AG04449 (cell line): ENCODE data around the gene NKPD1.

Experiments used
- CTCF ChIA-PET: fragments of 350-600 bp; formaldehyde crosslinking; extraction: SDS; loops from one replicate; lab custom pipeline; 2021; ENCODE audit warnings: antibody characterized with exemption; lab: Yijun Ruan, JAX
- POLR2A ChIA-PET: fragments of 400-600, 350-600 bp; formaldehyde crosslinking; extraction: SDS; loops from one replicate; lab custom pipeline; 2020; ENCODE audit warnings: antibody characterized with exemption, inconsistent platforms; lab: Yijun Ruan, JAX
- DNase-seq: peaks from one replicate; pipeline ENCODE4 v3.0.0-alpha.2; 2010; ENCODE audit warnings: low read depth, low spot score
- H3K4me3 ChIP-seq: 2 replicates; pipeline ENCODE4 v1.5.1; 2011; ENCODE audit warnings: low read depth, mild to moderate bottlenecking, control low read depth, low read length
- CTCF ChIP-seq: IDR thresholded peaks from one replicate; pipeline ENCODE4 v1.5.1; 2011; ENCODE audit warnings: mild to moderate bottlenecking, moderate library complexity, low read length, control low read depth, inconsistent platforms; ENCODE audit not compliant: insufficient read depth; ENCODE audit errors: missing control alignments

The NKPD1 gene

GRCh38 chr19:45160870-45161737 lies at the start of gene NKPD1:
TSS of gene NKPD1 (minus strand) at chr19:45160982. CDS start at chr19:45160150, 832 bp downstream.
- ChIA-PET POLR2A (no interaction called here), CTCF (interaction anchor here (0.9 to 1.2 kb wide), 3 partner anchors 9 to 88 kb away, joined by 3 to 4 read pairs (median 3); no protein-coding TSS in a partner anchor)
- no peak within 1 kb of the TSS for H3K4me3 ChIP-seq
- TF ChIP-seq CTCF = no peak
- no peak for DNase-seq

DNA sequence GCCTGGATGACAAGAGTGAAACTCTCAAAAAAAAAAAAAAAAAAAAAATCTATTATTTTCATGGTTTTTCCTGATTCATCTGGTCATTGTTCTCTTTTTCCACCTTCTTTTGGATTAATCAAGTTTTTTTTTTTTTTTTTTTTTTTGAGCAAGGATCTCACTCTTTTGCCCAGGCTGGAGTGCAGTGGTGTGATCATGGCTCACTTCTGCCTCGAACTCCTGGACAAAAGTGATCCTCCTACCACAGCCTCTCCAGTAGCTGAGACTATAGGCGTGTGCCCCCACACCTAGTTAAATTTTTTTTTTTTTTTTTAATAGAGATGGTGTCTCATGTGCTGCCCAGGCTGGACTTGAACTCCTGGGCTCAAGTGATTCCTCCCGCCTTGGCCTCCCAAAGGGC lies 45.5 kb upstream of the NKPD1 start:
- POLR2A ChIA-PET = no interaction called here
- H3K4me3 ChIP-seq = no peak overlapping the region
- no peak for TF ChIP-seq CTCF
- CTCF ChIA-PET = interaction anchor here (1.2 to 1.7 kb wide), 4 partner anchors 13 to 132 kb away, joined by 3 to 4 read pairs (median 3); no protein-coding TSS in a partner anchor
- DNase-seq = no peak

DNA sequence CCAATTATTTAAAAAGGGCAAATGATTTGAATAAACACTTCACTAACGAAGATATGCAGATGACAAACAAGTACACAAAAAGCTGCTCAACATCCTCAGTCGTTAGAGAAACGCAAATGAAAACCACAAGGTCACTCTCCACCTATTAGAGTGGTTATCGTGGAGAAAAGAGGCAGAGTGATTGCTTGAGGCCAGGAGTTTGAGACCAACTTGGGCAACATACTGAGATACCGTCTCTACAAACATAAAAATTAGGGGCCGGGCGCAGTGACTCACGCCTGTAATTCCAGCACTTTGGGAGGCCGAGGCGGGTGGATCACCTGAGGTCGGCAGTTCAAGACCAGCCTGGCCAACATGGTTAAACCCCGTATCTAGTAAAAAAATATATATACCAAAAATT lies 45.0 kb upstream of the NKPD1 start:
- ChIA-PET POLR2A (no interaction called here), CTCF (interaction anchor here (1.2 to 1.5 kb wide), 3 partner anchors 13 to 133 kb away, joined by 3 read pairs; no protein-coding TSS in a partner anchor)
- no peak overlapping the region for H3K4me3 ChIP-seq
- TF ChIP-seq CTCF = no peak
- DNase-seq = no peak

GRCh38 chr19:45202637-45203036 lies 41.9 kb upstream of the NKPD1 start:
- TF ChIP-seq CTCF = no peak
- ChIA-PET CTCF (interaction anchor here (1.2 kb wide), 1 partner anchor 46 kb away, joined by 3 read pairs; no protein-coding TSS in a partner anchor), POLR2A (no interaction called here)

GRCh38 chr19:45200568-45200967 lies 39.8 kb upstream of the NKPD1 start:
- CTCF ChIA-PET = interaction anchor here (0.7 to 2.9 kb wide), 16 partner anchors 13 to 278 kb away, joined by 3 to 29 read pairs (median 3); no protein-coding TSS in a partner anchor
- DNase-seq = no peak
- TF ChIP-seq CTCF = peak; percentile 32
- POLR2A ChIA-PET = no interaction called here
- no peak overlapping the region for H3K4me3 ChIP-seq

More at GRCh38 chr19:45202637-45203036, 41.9 kb upstream of the NKPD1 start:
- H3K4me3 ChIP-seq = no peak overlapping the region
- DNase-seq = no peak

DNA sequence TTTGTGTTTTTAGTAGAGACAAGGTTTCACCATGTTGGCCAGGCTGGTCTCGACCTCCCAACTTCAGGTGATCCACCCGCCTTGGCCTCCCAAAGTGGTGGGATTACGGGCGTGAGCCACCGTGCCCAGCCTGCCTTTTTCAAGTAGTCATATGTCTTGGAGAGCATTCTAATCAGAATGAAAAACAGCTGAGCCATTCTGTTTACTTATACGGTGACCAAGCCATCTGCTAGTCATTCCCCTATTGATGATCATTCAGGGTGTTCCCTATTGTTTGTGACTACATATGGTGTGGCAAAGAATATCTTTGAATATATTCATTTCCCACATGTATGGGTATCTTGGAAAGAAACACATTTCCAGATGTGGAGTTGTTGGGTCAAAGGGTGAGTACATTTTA lies 35.0 kb upstream of the NKPD1 start:
- no peak overlapping the region for H3K4me3 ChIP-seq
- no peak for TF ChIP-seq CTCF
- POLR2A ChIA-PET = no interaction called here
- CTCF ChIA-PET = no interaction called here
- DNase-seq = no peak
